ENCODE results near the gene ATP2C2.

DNA sequence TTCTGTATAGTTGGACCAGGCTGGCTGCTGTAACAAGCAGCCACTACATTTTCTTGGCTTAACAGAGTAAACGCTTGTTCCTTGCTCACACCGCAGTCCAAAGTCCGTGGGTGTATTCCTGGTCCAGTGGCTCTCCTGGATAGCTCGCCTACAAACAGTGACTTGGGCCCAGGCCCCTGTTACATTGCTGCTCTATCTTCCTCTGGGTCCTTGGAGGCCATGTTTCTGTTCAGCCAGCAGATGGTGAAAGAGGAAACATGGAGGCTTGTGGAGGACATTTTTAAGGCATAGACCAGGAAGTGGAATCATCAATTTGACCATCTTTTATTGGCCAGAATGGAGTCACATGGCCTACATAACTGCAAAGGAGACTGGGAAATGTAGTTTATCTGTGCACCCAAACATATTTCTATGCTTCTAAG is 55.1 kb downstream of the ATP2C2 start:
- TF ChIP-seq CREB5 (CRISPR knock-in tag; IDR thresholded peaks at IDR 0.05; ENCODE audit: low read depth) (no peak), ZNF8 (CRISPR knock-in tag; IDR thresholded peaks at IDR 0.05) (no peak), ZFP3 (CRISPR knock-in tag; IDR thresholded peaks at IDR 0.05) (no peak), POU6F1 (CRISPR knock-in tag; IDR thresholded peaks at IDR 0.05; ENCODE audit: borderline replicate concordance, low read depth) (no peak), ESRRG (CRISPR knock-in tag; IDR thresholded peaks at IDR 0.05) (no peak), ARNTL (CRISPR knock-in tag; IDR thresholded peaks at IDR 0.05; ENCODE audit: borderline replicate concordance, low read depth) (no peak), TCF4 (CRISPR knock-in tag; IDR thresholded peaks at IDR 0.05; ENCODE audit: borderline replicate concordance) (no peak), ZNF565 (CRISPR knock-in tag; conservative IDR thresholded peaks at IDR 0.05; ENCODE audit: low read depth) (no peak), SNAI2 (CRISPR knock-in tag; IDR thresholded peaks at IDR 0.05) (no peak), PPARA (CRISPR knock-in tag; IDR thresholded peaks at IDR 0.05; ENCODE audit: borderline replicate concordance) (no peak)
- TF ChIP-seq, protein P1, sequence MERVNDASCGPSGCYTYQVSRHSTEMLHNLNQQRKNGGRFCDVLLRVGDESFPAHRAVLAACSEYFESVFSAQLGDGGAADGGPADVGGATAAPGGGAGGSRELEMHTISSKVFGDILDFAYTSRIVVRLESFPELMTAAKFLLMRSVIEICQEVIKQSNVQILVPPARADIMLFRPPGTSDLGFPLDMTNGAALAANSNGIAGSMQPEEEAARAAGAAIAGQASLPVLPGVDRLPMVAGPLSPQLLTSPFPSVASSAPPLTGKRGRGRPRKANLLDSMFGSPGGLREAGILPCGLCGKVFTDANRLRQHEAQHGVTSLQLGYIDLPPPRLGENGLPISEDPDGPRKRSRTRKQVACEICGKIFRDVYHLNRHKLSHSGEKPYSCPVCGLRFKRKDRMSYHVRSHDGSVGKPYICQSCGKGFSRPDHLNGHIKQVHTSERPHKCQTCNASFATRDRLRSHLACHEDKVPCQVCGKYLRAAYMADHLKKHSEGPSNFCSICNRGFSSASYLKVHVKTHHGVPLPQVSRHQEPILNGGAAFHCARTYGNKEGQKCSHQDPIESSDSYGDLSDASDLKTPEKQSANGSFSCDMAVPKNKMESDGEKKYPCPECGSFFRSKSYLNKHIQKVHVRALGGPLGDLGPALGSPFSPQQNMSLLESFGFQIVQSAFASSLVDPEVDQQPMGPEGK (CRISPR knock-in tag; IDR thresholded peaks at IDR 0.05; ENCODE audit: borderline replicate concordance), result no peak
